Thoracic aorta (tissue), 2 donors: ENCODE data around the gene BPIFB6. TPM values are rescaled to one million over a fixed set of nuclear protein-coding genes. Genes with fewer than 3 reads are reported as not detected.

Experiments used
- ATAC-seq: fragments of 150-250 bp; one replicate; pipeline ENCODE4 v1.8.0; 2017; ENCODE audit warnings: low read depth; ENCODE audit not compliant: insufficient number of reproducible peaks, low FRiP score
- DNase-seq: peaks from one replicate; pipeline ENCODE4 v3.0.0-alpha.2; 2020; ENCODE audit warnings: low spot score
- H3K27ac ChIP-seq, 2 donors: fragments of 200-600 bp; sonication (generic); 1 replicate in 1 of 2; 2 replicates in 1 of 2; pipeline ENCODE4 v1.5.1; 2016; ENCODE audit warnings: mild to moderate bottlenecking in 2 of 2, moderate library complexity in 2 of 2
- H3K27me3 ChIP-seq: fragments of 200-600 bp; sonication (generic); replicated peaks from 2 replicates; pipeline ENCODE4 v1.6.0; 2016; ENCODE audit warnings: mild to moderate bottlenecking; ENCODE audit not compliant: insufficient read depth
- H3K36me3 ChIP-seq: fragments of 200-600 bp; sonication (generic); one replicate; pipeline ENCODE4 v1.5.1; 2016
- H3K4me1 ChIP-seq, 2 donors: fragments of 200-600 bp; sonication (generic); 1 replicate in 1 of 2; 2 replicates in 1 of 2; pipeline versions ENCODE4 v1.5.1 to v1.6.0; 2016; ENCODE audit warnings: low read depth in 2 of 2, mild to moderate bottlenecking in 1 of 2; ENCODE audit not compliant: control insufficient read depth in 1 of 2
- H3K4me3 ChIP-seq: fragments of 200-600 bp; sonication (generic); 2 replicates; pipeline ENCODE4 v1.5.1; 2016; ENCODE audit warnings: mild to moderate bottlenecking
- H3K9me3 ChIP-seq: fragments of 200-600 bp; sonication (generic); 2 replicates; pipeline ENCODE4 v1.5.1; 2016
- CTCF ChIP-seq: fragments of 200-600 bp; sonication (generic); IDR thresholded peaks from one replicate; pipeline ENCODE4 v1.5.1; 2019; ENCODE audit warnings: antibody characterized with exemption
- total RNA-seq, 2 donors: library from RNA; depleted of rRNA; stranded (reverse); fragments of >200 nt; gene quantifications; one replicate each; pipeline versions ENCODE4 v1.1.0 to v1.2.3, GENCODE V29; 2016

BPIFB6 gene
- total RNA-seq, 2 donors from 2014 or later, result not detected

- no peak for TF ChIP-seq CTCF
- Histone ChIP-seq H3K27ac (no peak overlapping the region), H3K9me3 (no peaks in the 10 kb centered on the region), H3K4me3 (no peak overlapping the region), H3K27me3 (no peaks in the 10 kb centered on the region), H3K4me1 (no peaks in the 10 kb centered on the region), H3K36me3 (no peaks in the 10 kb centered on the region)
- DNase-seq (no peak), ATAC-seq (no peak)
Observed at GRCh38 chr20:33010674-33011449, 20.6 kb upstream of the BPIFB6 start.

GRCh38 chr20:33012327-33013189 is 18.9 kb upstream of the BPIFB6 start:
- H3K27me3 ChIP-seq, result no peaks in the 10 kb centered on the region
- TF ChIP-seq CTCF, result no peak

GRCh38 chr20:33013701-33014326 is 17.6 kb upstream of the BPIFB6 start:
- no peak overlapping the region for H3K4me3 ChIP-seq
- no peaks in the 10 kb centered on the region for H3K36me3 ChIP-seq
- ATAC-seq (no peak), DNase-seq (no peak)
- no peak overlapping the region for H3K27ac ChIP-seq
- H3K4me1 ChIP-seq, result no peaks in the 10 kb centered on the region
- H3K9me3 ChIP-seq, result no peaks in the 10 kb centered on the region
- H3K27me3 ChIP-seq, result no peaks in the 10 kb centered on the region
- TF ChIP-seq CTCF, result no peak

More at GRCh38 chr20:33012327-33013189, 18.9 kb upstream of the BPIFB6 start:
- Histone ChIP-seq H3K4me3 (no peak overlapping the region), H3K4me1 (no peaks in the 10 kb centered on the region), H3K9me3 (no peaks in the 10 kb centered on the region), H3K27ac (no peak overlapping the region), H3K36me3 (no peaks in the 10 kb centered on the region)
- no peak for ATAC-seq
- no peak for DNase-seq

GRCh38 chr20:33014336-33015113 is 16.9 kb upstream of the BPIFB6 start:
- DNase-seq (no peak), ATAC-seq (no peak)
- Histone ChIP-seq H3K36me3 (no peaks in the 10 kb centered on the region), H3K4me3 (no peak overlapping the region), H3K27ac (no peak overlapping the region), H3K9me3 (no peaks in the 10 kb centered on the region), H3K27me3 (no peaks in the 10 kb centered on the region), H3K4me1 (no peaks in the 10 kb centered on the region)
- TF ChIP-seq CTCF, result no peak
